Left renal pelvis (tissue), 4 donors: Measurements from ENCODE around the gene EIF2AK3. TPM values are rescaled to one million over a fixed set of nuclear protein-coding genes. Genes with fewer than 3 reads are reported as not detected.
"Not testable (repeated sequence)": the region's sequence is repeated elsewhere in the genome, so short reads cannot be mapped to it uniquely, and the experiment has no call there.

Experiments
- DNase-seq, 4 donors: peaks; one replicate each; pipeline ENCODE4 v3.0.0-alpha.2; 2013; ENCODE audit warnings: low read depth in 4 of 4, low spot score in 3 of 4
- polyA plus RNA-seq, 4 donors: library from polyadenylated mRNA; unstranded; fragments of 120-200 nt; gene quantifications; one replicate each; pipeline ENCODE4 v1.2.1, GENCODE V29; 2013; ENCODE audit not compliant: insufficient read length in 4 of 4

The EIF2AK3 gene
- polyA plus RNA-seq, 4 donors: 24.9 to 33.4 (median 32.6) TPM

DNA sequence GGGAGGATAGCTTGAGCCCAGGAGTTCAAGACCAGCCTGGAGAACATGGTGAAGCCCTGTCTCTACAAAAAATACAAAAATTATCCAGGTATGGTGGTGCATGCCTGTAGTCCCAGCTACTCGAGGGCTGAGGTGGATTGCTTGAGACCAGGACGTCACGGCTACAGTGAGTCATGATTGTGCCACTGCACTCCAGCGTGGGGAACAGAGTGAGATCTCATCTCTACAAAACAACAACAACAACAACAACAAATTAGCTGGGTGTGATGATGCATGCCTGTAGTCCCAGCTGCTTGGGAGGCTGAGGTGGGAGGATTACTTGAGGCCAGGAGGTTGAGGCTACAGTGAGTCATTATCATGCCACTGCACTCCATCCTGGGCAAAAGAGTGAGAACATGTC is 81.0 kb downstream of the EIF2AK3 start:
- DNase-seq: not testable (repeated sequence)

DNA sequence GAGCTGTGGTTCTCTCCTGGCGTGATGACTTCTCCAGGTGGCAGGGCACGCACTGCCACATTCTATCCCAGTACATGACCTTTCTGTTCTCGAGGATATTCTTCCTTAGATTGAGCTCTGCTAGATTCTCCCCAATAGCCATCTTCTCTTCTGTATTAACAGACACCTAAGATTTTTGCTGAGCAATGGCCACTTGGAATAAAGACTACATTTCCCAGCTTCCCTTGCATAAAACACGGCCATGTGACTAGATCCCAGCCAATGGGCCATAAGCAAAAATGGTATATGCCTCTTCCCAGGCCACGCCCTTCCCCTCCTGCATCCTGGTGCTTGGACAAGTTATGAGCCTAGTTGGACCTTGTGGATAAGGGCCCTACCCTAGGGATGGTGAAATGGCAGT is 82.1 kb downstream of the EIF2AK3 start:
- no peak for DNase-seq

DNA sequence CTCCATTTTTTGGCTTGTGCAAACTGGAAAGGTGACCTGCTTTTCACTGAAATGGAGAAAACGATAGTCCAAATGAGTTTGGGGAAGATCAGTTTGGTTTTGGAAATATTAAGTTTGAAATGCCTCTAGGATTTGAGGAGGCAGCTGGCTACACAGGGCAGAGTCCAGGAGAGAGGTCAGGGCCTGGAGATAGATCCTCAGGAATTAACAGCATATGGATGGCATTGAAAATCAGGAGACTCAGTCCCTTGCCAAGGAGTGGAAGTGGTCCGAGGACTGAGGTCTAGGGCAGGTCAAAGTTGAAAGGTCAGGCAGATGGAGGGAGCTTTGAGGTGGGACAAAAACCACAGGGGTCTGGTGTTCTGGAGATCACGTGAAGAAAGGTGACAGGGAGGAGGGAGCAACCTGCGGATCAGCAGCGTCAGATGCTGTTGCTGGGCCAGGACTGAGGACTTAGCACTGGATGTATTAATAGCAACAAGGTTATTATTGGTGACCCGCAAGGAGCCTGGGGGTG is 83.7 kb downstream of the EIF2AK3 start:
- DNase-seq: no peak

GRCh38 chr2:88542668-88543067 is 84.6 kb downstream of the EIF2AK3 start:
- DNase-seq: no peak

DNA sequence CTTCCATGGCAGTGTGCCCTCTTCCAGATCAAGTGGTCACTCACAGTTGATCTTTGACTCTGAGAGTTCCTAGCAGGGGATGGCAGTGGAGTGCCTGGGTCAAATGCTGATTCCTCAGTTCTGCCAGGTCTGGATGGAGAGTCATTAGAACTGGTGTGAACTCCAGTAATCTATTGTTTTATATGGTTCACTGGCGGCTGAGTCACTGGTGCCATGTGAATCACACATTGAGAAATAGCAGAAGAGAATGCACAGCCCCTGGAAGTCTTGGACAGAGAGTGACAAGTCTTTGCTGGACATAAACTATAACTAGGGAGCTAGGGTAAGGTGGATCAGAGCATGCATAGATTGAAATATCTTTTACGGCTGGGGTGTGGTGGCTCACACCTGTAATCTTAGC is 86.9 kb downstream of the EIF2AK3 start:
- no peak for DNase-seq

DNA sequence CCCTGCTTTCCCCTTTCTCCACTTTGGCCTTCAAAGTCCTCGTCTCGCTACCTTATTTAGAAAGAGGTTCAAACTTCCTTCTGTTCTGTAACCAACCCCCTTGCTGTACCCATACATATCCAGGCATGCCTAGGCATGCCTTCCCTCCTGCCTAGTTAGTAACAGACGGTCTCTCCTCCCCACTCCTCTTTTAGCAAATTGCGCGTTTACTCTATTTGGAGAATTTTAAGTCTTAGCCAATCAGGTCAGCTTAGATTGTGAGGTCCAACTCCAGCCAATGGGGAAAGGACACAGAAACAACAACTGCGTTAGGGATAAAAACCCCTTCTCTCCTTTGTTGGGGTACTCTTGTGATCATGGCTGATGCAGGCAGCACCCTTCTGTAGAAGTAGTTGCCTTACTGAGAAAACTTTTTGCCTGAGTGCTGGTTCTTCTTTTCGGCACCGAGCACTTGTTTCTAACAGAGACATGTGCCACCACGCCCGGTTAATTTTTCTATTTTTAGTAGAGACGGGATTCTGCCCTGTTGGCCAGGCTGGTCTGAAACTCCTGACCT is 88.8 kb downstream of the EIF2AK3 start:
- no peak for DNase-seq

DNA sequence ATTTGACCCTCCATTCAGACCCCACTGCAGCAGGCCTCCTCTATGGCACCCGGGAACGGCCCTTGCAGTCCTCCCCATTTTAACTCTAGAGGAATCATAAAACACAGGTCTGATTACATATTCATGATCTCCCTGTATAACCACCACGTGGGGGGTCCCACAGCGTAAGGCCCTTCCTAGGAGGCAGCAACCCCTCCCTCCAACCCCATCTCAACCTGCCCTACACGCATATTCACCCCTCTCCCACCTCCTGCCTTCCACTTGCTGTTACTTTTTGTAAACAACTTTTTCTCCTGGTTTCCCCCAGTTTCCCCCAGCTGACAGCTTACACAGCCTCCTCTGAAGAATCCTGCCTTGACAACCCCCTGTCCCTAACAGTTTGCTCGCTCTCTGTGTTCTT is 89.6 kb downstream of the EIF2AK3 start:
- no peak for DNase-seq

- no peak for DNase-seq
Measured at GRCh38 chr2:88530081-88530480, 97.2 kb downstream of the EIF2AK3 start.

- DNase-seq: no peak
Measured at GRCh38 chr2:88521445-88522073, 105.7 kb downstream of the EIF2AK3 start.

DNA sequence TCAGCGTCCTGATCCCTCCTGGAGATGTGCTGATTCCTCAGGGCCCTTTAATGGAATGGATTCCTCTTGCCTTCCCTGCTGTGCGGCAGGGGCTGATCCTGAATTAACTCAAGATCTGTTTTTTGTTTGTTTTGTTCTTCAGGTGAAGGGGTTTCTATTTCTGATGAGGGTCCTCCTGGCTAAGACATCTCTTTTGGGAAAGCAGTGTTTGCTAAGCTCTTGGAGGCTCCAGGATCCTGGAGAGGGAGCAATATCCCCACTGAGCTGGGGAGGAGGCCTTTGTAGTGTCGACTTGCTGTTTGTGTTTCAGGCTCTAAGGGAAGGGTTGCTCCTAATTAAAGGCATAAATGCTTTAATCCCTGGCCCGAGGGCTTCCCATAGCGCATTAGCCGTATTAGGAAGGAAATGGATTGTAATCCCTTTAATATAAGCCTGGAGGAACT is 109.5 kb downstream of the EIF2AK3 start:
- no peak for DNase-seq

Other genes starting within 250 kb of the EIF2AK3 start
- under 1 TPM; 0.14 to 0.20 (median 0.17) TPM for gene FOXI3, start 174.8 kb downstream of the EIF2AK3 start, polyA plus RNA-seq
- gene RPIA, start 64.2 kb upstream of the EIF2AK3 start, polyA plus RNA-seq: 10 to 100 TPM; 33.2 to 36.2 (median 35.2) TPM